Measurements from ENCODE around the gene TFAP2C.

GRCh38 chr20:56673450-56673849 lies 44.3 kb downstream of the TFAP2C start:
- TF ChIP-seq POLR2A (IDR thresholded peaks at IDR 0.05; ENCODE audit: low read length), result no peak
- TF ChIP-seq GATA1 (IDR thresholded peaks at IDR 0.05; ENCODE audit: low read depth, low read length), result no peak
